MCF 10A (cell line): ENCODE results near the gene UBAP1. TPM values are rescaled to one million over a fixed set of nuclear protein-coding genes. Genes with fewer than 3 reads are reported as not detected.
"Not testable (repeated sequence)": the region's sequence is repeated elsewhere in the genome, so short reads cannot be mapped to it uniquely, and the experiment has no call there.

Experiments used
- BruUV-seq: library from RNA; stranded (reverse); fragments of 400-500 nt; replicated peaks from 2 replicates; lab custom pipeline; 2021; lab: Mats Ljungman, UMichigan
- CTCF ChIA-PET: fragments of 300-600 bp; sonication (Branson Sonifier 250); formaldehyde crosslinking; extraction: SDS; loops from one replicate; lab custom pipeline; 2021; ENCODE audit warnings: antibody characterized with exemption, inconsistent platforms; lab: Yijun Ruan, JAX
- POLR2A ChIA-PET: fragments of 300-600, 350-650 bp; sonication (Branson Sonifier 250); formaldehyde crosslinking; extraction: SDS; loops from one replicate; lab custom pipeline; 2020; ENCODE audit warnings: antibody characterized with exemption, inconsistent platforms; lab: Yijun Ruan, JAX
- DNase-seq: peaks from one replicate; pipeline ENCODE4 v3.0.0-alpha.2; 2018; ENCODE audit not compliant: unreplicated experiment
- H3K27ac Mint-ChIP-seq: one replicate; pipeline ENCODE4 v1.8.0; 2022; ENCODE audit warnings: mild to moderate bottlenecking, low read depth, mixed read lengths; ENCODE audit not compliant: unreplicated experiment
- H3K27me3 Mint-ChIP-seq: one replicate; pipeline ENCODE4 v1.8.0; 2022; ENCODE audit warnings: mixed read lengths; ENCODE audit not compliant: insufficient read depth, unreplicated experiment
- H3K36me3 Mint-ChIP-seq: one replicate; pipeline ENCODE4 v1.8.0; 2022; ENCODE audit warnings: mild to moderate bottlenecking, moderate library complexity, mixed read lengths; ENCODE audit not compliant: insufficient read depth, unreplicated experiment
- H3K4me1 Mint-ChIP-seq: one replicate; pipeline ENCODE4 v1.8.0; 2022; ENCODE audit warnings: mixed read lengths; ENCODE audit not compliant: insufficient read depth, unreplicated experiment
- H3K4me3 Mint-ChIP-seq: one replicate; pipeline ENCODE4 v1.8.0; 2022; ENCODE audit warnings: mild to moderate bottlenecking, moderate library complexity, mixed read lengths; ENCODE audit not compliant: unreplicated experiment
- H3K9me3 Mint-ChIP-seq: one replicate; pipeline ENCODE4 v1.8.0; 2022; ENCODE audit warnings: mixed read lengths; ENCODE audit not compliant: unreplicated experiment
- intact Hi-C: fragments of 100-400 bp; cut with micrococcal nuclease; formaldehyde crosslinking; loops from 2 replicates; pipeline ENCODE4 v1.14.1; 2022
- total RNA-seq: library from RNA; stranded (reverse); gene quantifications from 2 replicates; pipeline ENCODE4 v1.2.3, GENCODE V29; 2022
- TF ChIP-seq, protein P1 (sequence below): fragments of 200-600 bp; IDR thresholded peaks from one replicate; pipeline ENCODE4 v1.8.0; 2022; ENCODE audit warnings: antibody characterized with exemption, mild to moderate bottlenecking; ENCODE audit not compliant: unreplicated experiment

The UBAP1 gene
- total RNA-seq, 1 experiment from 2014 or later = 64.4 TPM

GRCh38 chr9:34134521-34134920, 44.3 kb upstream of the UBAP1 start:
- intact Hi-C loops = no loop called here
- H3K27ac Mint-ChIP-seq = no peak overlapping the region
- peaks cover 13% of the 10 kb centered on the region for H3K4me1 Mint-ChIP-seq
- TF ChIP-seq, protein P1, sequence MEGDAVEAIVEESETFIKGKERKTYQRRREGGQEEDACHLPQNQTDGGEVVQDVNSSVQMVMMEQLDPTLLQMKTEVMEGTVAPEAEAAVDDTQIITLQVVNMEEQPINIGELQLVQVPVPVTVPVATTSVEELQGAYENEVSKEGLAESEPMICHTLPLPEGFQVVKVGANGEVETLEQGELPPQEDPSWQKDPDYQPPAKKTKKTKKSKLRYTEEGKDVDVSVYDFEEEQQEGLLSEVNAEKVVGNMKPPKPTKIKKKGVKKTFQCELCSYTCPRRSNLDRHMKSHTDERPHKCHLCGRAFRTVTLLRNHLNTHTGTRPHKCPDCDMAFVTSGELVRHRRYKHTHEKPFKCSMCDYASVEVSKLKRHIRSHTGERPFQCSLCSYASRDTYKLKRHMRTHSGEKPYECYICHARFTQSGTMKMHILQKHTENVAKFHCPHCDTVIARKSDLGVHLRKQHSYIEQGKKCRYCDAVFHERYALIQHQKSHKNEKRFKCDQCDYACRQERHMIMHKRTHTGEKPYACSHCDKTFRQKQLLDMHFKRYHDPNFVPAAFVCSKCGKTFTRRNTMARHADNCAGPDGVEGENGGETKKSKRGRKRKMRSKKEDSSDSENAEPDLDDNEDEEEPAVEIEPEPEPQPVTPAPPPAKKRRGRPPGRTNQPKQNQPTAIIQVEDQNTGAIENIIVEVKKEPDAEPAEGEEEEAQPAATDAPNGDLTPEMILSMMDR = no peak
- POLR2A ChIA-PET = interaction anchor here (2.0 kb wide), 1 partner anchor 44 kb away, joined by 9 read pairs; the partner anchor contains the start of gene UBAP1
- no peak overlapping the region for H3K4me3 Mint-ChIP-seq
- DNase-seq = no peak
- BruUV-seq = no TSS peak
- CTCF ChIA-PET = interaction anchor here (1.1 to 1.2 kb wide), 2 partner anchors 86 to 119 kb away, joined by 3 to 7 read pairs; partner anchors contain the start of gene UBAP2
- no peaks in the 10 kb centered on the region for H3K36me3 Mint-ChIP-seq
- H3K9me3 Mint-ChIP-seq = no peaks in the 10 kb centered on the region
- H3K27me3 Mint-ChIP-seq = no peaks in the 10 kb centered on the region

DNA sequence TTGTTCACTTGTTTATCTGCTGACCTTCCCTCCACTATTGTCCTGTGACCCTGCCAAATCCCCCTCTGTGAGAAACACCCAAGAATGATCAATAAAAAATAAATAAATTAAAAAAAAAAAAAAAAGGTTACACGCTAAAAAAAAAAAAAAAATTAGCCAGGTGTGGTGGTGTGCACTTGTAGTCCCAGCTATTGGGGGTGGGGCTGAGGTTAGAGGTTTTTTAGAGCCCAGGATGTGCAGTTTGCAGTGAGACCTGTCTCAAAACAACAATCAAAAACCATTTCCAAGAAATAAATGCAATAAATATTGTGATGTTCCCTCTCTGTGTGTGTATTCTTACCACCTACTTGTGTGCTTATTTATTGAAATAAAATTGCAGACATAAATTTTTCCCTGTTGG, 40.2 kb upstream of the UBAP1 start:
- H3K36me3 Mint-ChIP-seq, BruUV-seq, intact Hi-C loops, DNase-seq, POLR2A ChIA-PET, CTCF ChIA-PET, H3K9me3 Mint-ChIP-seq, H3K27me3 Mint-ChIP-seq, H3K4me3 Mint-ChIP-seq, H3K27ac Mint-ChIP-seq: not testable (repeated sequence)
- H3K4me1 Mint-ChIP-seq = peaks cover 15% of the 10 kb centered on the region

DNA sequence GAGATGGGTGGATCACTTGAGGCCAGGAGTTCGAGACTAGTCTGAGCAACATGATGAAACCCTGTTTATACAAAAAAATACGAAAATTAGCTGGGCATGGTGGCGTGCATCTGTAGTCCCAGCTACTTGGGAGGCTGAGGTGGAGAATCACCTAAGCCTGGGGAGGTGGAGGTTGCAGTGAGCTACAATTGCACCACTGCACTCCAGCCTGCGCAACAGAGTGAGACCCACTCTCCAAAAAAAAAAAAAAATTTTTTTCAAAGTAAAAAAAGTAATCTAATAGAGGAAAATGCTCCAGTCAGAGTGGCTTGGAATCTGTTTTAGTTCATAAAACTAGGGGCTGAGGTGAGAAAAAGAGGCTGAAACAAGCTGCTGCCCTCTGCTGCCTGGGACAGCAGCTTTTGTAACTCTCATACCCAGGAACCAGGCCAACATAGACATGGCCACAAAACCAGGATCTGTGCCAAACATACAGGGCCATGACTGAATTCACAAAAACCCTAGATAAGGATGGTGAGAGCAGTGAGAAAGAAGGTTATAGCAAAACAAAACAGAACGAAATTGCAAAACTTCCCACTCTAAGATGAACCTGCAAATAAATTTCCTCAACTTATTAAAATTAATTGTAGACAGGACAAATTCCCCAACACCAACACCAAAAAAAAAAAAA, 39.2 kb upstream of the UBAP1 start:
- intact Hi-C loops = no loop called here
- no peaks in the 10 kb centered on the region for H3K27me3 Mint-ChIP-seq
- peaks cover 15% of the 10 kb centered on the region for H3K4me1 Mint-ChIP-seq
- H3K27ac Mint-ChIP-seq = no peak overlapping the region
- ChIA-PET POLR2A (interaction anchor here (0.6 to 2.2 kb wide), 15 partner anchors 10 to 936 kb away, joined by 3 to 17 read pairs (median 4); partner anchors contain the start of gene UBAP1), CTCF (interaction anchor here (0.6 to 2.2 kb wide), 14 partner anchors 10 to 709 kb away, joined by 3 to 8 read pairs (median 4); no protein-coding TSS in a partner anchor)
- no TSS peak for BruUV-seq
- peak; percentile 89 for DNase-seq
- TF ChIP-seq, protein P1 = peak; percentile 30
- H3K4me3 Mint-ChIP-seq = no peak overlapping the region
- H3K9me3 Mint-ChIP-seq = no peaks in the 10 kb centered on the region
- no peaks in the 10 kb centered on the region for H3K36me3 Mint-ChIP-seq

DNA sequence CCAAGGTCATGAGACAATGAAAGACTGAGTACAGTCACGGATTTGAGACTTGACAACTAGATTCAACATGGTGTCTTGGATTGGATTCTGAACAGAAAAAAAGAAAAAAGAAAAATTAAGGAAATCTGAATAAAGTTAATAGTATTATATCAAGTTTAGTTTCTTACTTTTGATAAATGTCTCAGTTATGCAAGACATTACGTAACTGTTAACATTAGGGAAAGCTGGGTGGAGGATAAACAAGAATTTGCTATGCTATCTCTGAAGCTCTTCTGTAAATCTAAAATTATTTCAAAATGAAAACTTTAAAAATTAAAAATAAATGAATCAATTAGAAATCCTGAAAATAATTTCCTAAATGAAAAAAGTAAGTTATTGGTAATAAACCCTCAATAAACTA, 38.0 kb upstream of the UBAP1 start:
- no peak for DNase-seq
- ChIA-PET POLR2A (interaction anchor here (0.6 to 2.2 kb wide), 5 partner anchors 9 to 114 kb away, joined by 3 to 17 read pairs (median 7); partner anchors contain the start of gene UBAP1), CTCF (interaction anchor here (0.7 to 2.2 kb wide), 4 partner anchors 17 to 123 kb away, joined by 3 to 8 read pairs (median 6); no protein-coding TSS in a partner anchor)
- no peaks in the 10 kb centered on the region for H3K9me3 Mint-ChIP-seq
- no peaks in the 10 kb centered on the region for H3K36me3 Mint-ChIP-seq
- no peaks in the 10 kb centered on the region for H3K27me3 Mint-ChIP-seq
- no TSS peak for BruUV-seq
- TF ChIP-seq, protein P1 = no peak
- intact Hi-C loops = no loop called here
- no peak overlapping the region for H3K4me3 Mint-ChIP-seq
- H3K27ac Mint-ChIP-seq = no peak overlapping the region
- H3K4me1 Mint-ChIP-seq = peaks cover 15% of the 10 kb centered on the region
